NCI-H2227 (cell line): ENCODE results near the gene WDR45B.

Source experiments
- DNase-seq: peaks from one replicate; lab custom pipeline; 2025; ENCODE audit not compliant: unreplicated experiment; lab: John Stamatoyannopoulos, UW

Gene WDR45B

DNA sequence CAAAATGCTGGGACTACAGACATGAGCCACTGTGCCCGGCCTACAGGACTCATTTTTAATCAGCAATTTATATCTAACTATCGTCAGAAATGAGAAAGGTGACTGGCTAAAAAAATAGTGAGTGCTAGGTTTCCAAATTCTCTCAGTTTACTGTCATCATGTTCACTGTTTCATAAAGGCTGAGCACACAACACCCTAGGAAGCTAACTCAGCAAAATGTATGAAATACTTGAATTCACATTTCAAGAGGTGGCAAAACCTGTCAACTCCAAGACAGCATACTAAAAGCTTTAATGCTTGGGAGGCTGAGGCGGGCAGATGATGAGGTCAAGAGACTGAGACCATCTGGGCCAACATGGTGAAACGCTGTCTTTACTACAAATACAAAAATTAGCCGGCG, 16.7 kb downstream of the WDR45B start:
- DNase-seq: no peak

- no peak for DNase-seq
Measured at GRCh38 chr17:82630212-82630611, 18.0 kb downstream of the WDR45B start.

DNA sequence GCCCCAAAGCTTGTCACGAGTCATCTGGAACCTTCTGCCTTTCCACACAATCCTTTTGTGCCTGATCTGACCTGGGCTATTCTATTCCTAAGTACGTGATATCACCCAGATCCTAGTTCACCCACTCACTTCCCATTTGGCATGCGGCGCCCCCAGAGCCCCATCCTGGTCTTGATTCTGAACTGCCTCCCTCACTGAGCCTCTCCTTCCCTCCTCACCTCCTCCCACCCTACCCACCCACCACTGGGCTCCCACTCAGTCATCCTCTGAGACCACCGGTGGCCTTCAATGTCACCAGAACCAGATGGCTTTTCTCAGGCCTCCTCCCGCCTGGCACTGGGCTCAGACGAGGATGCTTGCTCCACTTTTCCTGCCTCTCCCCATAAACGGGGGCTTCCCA, 18.5 kb downstream of the WDR45B start:
- DNase-seq: no peak

GRCh38 chr17:82627405-82627804, 20.8 kb downstream of the WDR45B start:
- no peak for DNase-seq

DNA sequence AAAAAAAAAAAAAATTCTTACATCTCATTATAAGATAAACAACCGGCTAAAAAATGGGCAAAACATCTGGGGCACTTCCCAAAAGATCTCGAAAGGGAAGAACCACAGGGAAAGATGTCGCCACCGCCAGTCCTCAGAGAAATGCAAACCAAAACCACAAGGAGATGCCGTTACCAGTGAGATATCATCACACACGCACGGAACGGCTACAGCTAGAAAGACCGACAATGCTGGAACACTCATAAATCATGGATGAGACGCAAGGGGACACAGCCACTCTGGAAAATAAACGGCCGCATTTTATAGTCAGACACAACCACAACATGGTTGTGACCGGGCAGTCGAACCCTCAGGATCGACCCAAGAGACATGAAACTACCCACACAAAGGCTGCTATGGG, 24.5 kb downstream of the WDR45B start:
- no peak for DNase-seq

DNA sequence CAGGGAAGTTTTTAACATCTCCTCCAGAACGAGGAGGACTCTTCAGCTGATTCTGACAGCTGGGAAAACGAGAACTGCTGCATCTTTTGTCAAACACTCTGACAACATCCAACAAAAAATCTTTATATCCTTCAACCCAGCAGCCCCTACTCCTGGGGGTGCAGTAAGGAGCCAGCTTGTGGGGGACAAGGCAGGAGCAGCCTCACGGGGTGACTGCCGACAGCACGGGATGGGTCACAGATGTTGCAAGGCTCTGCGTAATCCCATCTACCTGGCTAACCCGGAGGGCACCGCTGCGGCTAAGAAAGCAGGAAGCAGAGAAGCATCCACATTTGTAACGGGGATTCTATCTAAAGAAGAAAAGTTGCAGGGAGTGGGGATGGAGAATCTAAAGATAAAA, 28.6 kb downstream of the WDR45B start:
- no peak for DNase-seq

GRCh38 chr17:82619211-82619610, 29.0 kb downstream of the WDR45B start:
- no peak for DNase-seq

- DNase-seq: no peak
Measured at GRCh38 chr17:82616021-82616711, 32.1 kb downstream of the WDR45B start.

GRCh38 chr17:82615084-82616020, 32.9 kb downstream of the WDR45B start:
- no peak for DNase-seq

GRCh38 chr17:82614095-82614631, 34.1 kb downstream of the WDR45B start:
- no peak for DNase-seq

- DNase-seq: no peak
Measured at GRCh38 chr17:82613283-82614094, 34.8 kb downstream of the WDR45B start.

DNA sequence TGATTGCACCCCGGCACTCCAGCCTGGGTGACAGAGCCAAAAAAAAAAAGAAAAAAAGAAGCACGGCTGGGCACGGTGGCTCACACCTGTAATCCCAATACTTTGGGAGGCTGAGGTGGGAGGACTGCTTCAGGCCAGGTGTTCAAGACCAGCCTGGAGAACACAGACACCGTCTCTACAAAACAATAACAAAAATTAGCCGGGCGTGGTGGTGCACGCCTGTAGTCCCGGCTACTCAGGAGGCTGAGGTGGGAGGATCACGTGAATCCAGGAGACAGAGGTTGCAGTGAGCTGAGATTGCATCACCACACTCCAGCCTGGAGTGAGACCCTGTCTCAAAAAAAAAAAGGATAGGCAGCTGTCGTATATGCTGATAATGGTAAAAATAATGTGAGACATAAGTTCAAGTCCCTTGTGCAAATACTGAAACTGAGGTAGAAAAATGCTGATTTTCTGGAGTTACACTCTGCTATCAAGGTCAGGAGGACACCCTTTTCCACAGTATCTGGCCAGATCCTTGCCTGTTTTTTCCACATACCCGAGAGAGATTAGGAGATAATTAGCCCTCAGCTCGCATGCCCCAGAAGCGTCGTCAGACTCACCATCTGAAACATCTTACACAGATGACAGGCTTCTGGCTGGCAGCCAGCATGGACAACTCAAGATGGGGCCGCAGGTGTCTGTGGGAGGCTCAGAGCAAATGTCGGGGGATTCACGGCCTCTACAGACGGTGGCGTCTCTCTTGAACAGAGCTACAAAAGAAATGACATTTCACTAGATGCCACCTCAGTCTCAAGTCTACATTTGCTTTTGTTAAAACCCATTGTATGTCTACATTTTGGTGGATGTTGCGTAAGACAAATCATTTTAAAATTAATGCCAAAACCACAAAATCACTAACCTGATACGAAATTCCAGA, 36.8 kb downstream of the WDR45B start:
- peak; percentile 90 for DNase-seq

GRCh38 chr17:82609655-82610054, 38.6 kb downstream of the WDR45B start:
- DNase-seq: no peak

GRCh38 chr17:82608816-82609215, 39.4 kb downstream of the WDR45B start:
- DNase-seq: no peak

DNA sequence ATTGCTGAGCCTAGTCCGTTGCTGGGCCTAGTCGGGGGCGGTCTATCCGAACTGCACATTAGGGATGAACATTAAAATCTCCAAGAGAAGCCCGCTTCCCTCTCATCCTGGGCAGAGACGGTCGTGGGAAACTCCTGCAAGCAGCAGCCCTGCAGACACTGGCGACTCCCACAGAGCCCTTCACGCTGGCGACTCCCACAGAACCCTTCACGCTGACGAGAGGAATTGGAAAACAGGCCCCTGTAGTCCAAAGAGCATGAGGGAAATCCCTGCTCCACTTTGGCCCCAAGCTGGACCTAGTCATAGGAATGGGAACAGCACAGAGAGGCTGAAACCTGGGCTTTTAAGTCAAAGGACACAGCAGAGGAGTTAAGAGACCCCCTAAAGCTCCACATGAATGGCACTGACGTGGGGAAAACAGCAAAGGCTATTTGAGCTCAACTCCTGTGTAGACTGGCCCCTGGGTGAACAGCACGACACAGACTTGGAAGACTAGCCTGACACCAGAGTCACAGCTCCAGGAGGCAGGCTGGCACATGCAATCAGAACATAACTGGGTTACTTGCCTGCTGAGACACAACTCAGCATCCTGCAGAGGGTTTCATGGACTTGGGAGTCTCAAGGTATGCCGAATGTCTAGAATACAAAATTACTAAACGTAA, 42.2 kb downstream of the WDR45B start:
- DNase-seq: no peak

GRCh38 chr17:82604532-82604931, 43.7 kb downstream of the WDR45B start:
- no peak for DNase-seq

DNA sequence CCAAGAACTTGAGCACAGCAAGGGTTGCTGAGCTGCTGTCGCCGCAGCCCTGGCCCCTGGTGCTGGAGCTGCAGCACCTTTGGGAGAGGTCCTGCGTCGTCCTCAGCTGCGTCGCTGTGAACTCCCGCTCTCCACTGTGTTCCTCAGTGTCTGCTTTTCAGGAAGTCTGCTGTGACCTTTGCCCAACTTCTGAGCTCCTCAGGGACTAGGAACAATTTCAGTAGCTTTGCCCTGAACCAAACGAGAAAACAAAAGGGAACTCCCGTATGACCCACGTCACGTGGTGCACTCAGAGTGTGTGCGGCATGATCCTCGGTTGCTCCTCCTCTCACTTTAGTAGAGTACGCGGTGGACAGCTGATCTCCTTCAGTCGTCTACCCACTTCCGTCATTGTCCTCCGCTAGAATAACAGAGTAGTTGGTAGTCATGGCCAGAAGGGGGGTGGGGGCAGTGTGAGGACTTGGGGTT, 44.2 kb downstream of the WDR45B start:
- no peak for DNase-seq

GRCh38 chr17:82602986-82603710, 45.1 kb downstream of the WDR45B start:
- DNase-seq: no peak

DNA sequence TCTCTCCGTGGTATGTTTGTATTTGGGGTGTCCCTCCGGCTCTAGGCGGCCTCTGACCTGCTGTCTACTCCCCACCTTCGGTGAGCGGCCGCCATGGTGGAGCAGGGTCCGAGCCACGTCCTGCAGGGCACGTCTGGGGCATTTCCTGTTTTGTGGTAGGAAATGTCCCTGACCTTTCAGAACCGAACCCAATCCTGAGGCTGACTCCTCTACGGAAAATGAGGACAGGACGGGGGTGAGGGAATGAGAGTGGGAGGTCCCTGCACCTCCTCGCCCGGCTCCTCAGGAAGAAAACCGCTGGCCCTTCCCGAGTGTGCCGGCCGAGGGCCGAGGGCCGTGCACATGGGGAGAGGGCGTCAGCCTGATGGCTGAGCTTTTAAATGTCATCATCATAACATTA, 45.8 kb downstream of the WDR45B start:
- DNase-seq: no peak
